ENCODE data around the gene NXPH3.
A peak's percentile ranks its signal among the peaks of the same experiment; 100 is the strongest.
"Not testable (repeated sequence)": the region's sequence is repeated elsewhere in the genome, so short reads cannot be mapped to it uniquely, and the experiment has no call there.

The NXPH3 gene

GRCh38 chr17:49575679-49576087, at the start of gene NXPH3:
TSS of gene NXPH3 (plus strand) at chr17:49575871. CDS start at chr17:49576220, 349 bp downstream.
- peak; percentile 46 for DNase-seq

DNA sequence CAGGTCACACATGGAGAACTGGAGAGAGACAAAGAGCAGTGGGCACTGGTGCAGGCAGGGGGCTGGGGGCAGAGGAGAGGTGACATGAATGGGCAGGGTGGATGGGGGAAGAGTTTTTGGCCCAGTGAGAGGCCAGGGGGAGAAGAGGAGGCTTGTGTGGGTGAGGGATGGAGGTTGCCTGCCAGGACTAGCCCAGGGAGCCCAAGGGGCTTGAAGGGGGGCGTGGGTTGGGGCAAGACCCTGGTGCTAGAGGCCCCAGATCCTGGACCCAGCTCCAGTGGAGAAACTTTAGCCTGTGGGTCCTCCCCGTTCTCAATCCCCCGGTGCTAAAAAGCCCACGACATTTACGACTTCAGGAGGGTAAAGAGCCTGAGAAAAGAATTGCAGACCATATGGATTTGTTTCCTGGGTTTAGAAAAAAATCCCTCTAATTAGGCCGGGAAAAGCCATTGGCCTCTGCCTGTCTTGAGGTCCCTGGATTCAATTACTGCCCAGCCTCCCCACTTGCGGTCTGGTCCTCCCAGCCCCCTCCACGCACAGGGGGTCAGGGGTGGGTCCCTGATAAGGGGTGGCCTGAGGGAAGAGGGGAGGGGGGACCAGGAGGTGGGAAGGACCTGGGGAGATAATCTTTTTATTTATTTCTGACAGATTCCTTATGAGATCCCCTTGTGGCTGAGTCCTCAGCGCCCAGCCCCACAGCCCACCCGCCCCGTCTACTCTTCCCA, 47.6 kb upstream of the NXPH3 start:
- no peak for DNase-seq

DNA sequence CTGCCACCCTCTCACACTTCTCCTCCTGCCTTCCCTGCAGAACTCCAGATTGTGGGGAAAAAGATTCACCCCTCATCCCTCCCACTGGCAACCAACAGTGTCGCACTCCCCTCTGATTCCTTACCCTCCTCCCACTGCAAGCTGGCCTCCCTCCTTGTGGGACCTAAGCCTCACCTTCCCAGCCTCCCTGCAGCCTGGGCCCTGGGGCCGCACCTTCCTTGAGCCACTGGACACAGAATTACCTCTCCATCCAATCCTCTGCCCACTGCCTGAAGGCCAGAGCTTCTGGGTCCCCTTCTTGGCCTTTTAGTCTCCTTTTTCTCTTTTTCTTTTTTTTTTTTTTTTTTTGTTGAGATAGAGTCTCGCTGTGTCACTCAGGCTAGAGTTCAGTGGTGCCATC, 46.7 kb upstream of the NXPH3 start:
- DNase-seq, result no peak

DNA sequence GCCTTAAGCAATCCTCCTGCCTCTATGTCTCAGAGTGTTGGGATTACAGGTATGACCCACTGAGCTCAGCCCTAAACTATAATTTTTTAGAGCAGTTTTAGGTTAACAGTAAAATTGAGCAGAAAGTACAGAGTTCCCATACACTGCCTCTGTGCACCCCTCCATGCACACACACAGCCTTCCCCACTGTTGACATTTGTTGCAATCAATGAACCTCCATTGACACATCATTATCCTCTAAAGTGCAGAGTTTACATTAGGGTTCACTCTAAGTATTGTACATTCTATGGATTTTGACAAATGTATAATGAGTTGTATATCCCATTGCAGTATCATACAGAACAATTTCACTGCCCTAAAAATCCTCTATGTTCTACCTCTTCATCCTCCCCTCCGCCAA, 45.6 kb upstream of the NXPH3 start:
- DNase-seq, result no peak

GRCh38 chr17:49543860-49544259, 31.8 kb upstream of the NXPH3 start:
- DNase-seq, result no peak

DNA sequence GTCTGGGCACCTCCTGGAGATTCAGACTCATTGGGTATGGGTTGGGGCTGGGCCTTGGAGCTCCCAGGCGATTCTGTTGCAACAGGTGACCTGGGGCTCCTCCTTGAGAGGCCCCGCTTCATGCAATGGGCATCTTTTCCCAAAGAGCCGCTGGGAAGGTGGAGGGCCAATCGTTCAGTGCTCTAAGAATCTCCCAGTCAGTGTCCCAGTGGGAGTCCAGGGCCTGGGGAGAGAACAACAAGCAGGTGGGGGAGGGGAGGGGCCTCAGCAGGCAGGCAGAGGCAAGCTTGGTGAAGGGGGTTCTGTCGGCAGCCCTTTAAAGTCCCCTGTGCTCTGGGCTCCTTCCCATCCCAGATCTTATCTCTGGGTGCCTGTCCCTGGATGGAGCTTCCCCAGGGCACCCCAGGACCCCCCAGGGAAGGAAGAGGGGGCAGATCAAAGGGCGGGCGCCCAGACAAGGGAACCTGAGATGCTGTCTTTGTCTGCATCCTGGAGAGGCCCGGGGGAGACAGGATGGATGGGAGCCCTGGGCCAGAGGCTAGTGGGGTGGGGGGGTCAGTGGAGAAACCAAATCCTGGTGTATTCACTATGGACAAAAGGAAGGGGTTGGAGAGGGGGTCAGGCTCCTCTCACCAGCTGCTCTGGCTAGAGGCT, 30.5 kb upstream of the NXPH3 start:
- no peak for DNase-seq

DNA sequence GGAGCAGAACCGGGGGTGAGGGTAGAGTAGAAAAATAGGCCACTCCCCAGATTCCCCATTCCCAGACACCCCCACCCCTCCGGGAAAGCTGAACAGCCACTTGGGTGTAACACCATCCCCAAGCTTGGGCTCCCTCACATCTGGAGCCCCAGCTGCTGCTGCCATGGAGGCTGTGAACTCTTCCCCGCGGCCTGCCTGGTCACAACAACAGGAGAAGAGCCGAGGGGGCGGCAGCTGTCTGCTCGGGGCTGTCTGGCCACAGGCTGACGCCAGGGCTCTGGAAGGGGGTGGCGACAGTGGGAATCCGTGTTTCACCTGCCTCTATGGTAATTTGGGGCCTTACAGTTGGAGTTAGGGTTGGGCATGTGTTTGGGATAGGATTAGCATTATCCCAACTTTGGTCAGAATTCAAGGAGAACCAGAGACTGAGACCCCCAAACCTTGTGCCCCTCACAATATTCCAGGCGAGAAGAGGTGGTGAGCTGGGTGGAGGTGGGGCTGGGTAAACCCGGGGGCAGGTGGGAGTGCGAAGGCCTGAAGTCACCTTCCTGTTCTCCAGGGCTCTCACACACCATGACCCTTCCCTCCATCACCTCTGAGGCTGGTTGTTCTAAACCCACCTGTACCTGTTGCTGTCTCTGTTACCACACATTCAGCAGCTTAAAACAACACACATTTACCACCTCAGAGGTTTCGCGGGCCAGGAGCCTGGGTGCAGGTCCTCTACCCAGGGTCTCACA, 29.7 kb upstream of the NXPH3 start:
- DNase-seq, result no peak

DNA sequence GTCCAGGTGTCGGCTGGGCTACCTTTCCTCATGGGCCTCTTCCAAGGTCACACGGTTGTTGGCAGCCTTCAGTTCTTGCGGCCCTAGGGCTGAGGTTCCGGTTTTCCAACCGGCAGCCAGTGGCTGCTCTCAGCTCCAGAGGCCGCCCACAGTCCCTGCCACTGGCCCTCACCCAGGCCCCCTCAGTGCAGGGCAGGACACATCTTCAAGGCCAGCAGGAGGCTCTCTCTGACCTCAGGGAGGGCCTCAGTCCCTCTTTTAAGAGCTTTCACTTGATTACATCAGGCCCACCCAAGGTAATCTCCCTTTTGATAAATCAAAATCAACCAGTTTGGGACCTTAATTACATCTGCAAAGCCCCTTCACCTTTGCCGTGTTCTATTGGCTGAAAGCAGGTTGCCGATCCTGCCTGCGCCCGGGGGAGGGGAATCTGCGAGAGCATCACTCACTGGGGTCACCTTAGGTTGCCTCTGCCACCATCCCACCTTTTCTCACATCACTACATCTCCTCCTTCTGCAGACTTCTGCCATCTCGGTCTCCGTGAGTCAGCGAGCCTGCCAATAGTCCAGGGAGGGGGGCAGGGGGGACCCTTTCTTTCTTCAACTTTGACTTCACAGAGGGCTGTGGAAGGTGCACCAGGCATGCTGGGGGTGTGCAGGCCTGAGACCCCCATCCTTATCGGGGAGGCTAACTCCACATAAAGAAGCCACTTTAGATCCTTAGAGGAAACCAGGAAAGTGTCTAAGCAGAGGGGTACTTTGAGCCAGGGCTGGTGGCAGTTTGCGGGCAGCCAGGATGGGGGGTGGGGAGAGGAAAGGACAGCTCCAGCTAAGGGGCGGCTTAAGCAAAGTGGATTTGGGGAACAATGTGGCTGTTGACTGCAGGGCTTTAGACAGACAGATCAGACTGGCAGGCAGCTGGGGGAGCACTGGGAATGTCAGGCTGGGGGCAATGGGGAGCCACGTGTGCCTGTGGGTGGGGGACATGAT, 28.8 kb upstream of the NXPH3 start:
- no peak for DNase-seq

GRCh38 chr17:49547566-49547965, 28.1 kb upstream of the NXPH3 start:
- no peak for DNase-seq

DNA sequence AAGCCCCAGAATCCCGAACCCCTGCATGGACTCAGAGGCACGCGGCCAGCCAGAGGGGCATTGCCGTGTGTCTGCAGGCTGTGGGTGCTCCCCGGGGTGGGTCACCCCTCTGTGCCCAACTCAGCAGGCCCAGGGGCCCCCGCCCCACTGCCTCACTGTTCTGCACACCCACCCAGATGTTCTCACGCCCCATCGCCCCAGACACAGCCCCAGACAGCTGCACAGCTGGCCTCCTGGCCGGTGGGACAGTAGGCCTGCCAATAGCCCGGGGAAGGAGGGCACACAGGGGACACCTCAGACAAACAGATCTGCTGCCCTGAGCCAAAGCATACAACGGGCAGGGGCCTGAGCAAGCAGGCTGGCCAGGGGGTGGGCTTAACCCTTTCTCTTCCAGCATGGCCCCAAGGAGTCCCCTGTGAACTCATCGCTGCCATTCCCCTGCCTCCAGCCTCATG, 27.6 kb upstream of the NXPH3 start:
- no peak for DNase-seq

DNA sequence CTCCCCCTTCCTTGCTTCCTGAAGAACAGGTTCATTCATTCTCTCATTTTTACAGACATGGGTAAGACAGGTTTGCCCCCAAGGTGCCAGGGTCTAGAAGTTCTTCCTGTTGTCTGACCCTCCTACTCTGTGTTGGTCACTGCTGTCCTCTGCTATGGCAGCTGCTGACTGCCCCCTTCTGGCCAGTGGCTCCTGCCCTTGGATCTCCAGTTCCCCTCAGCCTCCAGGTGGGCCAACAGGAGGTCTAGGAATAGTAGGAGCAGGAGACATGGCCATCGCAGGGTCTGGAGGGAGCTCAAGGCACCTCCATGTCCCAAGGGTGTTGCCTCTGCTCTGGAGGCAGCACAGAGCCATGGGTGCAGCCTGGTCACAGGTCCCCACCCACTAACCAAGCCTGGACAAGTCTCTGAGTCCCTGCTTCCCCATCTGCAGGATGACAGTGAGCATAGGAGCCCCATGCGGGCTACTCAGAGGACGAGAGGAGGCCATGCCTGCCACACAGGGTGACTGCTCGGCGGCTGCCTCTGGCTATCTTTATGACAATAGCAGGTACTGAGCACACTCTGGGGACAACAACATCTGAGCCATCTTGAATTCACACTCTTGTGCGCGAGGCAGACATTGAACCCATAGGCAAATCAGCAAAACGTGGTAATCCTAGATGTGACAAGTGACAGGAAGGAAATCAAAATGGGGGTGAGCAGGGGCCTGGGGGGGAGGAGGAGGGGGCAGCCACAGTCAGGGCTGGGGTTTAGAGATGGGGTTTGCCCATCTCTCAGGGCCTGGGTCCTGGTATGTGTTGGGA, 27.0 kb upstream of the NXPH3 start:
- DNase-seq, result peak; percentile 3

DNA sequence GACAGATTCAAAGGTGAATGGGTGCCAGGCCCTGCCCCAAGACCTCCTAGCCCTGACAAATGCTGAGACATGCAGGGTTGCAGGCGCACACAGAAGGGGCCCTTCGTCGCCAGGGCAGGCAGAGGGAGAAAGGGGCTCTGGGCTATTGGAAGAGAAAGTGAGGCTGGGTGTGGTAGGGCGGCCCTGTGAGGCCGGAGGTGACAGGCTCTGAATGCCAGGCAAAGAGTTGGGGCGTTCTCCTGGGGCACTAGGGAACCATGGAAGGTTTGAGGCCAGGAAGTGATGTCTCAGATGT, 26.4 kb upstream of the NXPH3 start:
- no peak for DNase-seq

GRCh38 chr17:49549691-49550678, 25.7 kb upstream of the NXPH3 start:
- DNase-seq, result no peak

DNA sequence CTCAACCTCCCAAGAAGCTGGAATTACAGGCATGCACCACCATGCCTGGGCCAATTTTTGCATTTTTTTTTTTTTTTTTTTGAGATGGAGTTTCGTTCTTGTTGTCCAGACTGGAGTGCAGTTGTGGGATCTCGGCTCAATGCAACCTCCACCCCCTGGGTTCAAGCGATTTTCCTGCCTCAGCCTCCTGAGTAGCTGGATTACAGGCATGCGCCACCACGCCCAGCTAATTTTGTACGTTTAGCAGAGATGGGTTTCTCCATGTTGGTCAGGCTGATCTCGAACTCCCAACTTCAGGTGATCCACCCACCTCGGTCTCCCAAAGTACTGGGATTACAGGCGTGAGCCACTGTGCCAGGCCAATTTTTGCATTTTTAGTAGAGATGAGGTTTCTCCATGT, 24.9 kb upstream of the NXPH3 start:
- DNase-seq, result not testable (repeated sequence)

GRCh38 chr17:49551221-49552069, 24.2 kb upstream of the NXPH3 start:
- no peak for DNase-seq

DNA sequence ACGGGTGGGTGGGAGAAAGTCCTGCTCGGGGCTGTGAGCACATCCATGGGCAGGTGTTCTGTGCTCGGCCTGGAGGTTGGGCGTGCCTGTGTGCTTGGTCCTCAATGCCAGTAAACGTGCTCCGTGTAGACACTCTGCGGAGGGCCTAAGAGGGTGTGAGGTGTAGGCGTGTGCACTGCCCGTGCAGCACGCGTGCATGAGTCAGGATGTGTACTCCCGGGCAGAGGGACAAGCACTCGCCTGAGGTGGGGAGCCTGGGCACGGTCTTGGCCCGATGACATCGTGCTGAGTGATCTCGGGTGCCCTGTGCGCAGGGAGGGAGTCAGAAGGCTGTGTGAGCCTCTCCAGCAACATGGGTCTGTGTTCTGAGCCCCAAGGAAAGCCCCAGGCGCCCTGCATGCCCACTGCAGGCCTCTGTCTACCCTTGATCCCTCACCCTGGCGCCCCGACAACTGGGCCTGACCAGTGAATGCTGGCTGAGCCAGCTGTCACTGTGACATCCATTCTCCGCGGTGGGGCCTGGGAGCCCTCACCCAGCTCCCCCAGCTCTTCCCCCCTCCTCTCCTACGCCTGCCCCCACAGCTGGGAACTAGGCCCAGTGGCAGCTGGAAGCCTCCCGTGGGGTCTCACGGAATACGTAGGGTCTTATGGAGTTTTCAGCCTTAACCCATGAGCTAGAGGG, 23.5 kb upstream of the NXPH3 start:
- no peak for DNase-seq

DNA sequence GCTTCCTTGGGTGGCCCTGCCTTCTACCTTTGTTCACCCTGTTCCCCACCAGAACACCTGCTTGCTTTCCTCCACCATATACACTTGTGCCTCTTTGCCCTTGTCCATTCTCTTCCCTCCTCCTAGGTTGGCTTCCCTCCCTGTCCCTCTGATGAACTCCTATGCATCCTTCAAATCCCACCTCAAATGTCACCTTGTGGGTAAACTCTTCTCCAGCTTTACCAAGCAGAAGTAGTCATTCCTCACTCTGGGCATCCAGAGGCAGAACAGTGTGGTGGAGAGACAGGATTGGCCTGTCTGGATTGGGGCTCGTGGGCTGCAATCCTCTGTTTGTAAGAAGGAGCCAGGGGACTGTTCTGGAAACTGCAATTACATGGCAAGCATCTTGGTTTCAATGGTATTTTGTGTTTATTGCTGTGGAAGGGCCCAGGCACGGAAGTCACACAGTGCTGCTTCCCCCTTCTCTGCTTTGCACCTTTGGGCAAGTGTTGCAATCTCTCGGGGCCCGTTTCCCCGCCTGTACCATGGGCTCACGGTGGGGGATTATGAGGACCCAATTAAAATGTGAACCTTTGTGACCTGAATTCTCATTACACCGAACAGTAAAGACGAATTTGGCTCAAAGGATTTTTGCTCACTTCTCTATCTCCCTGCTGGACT, 21.9 kb upstream of the NXPH3 start:
- no peak for DNase-seq

- no peak for DNase-seq
These were observed 20.8 kb upstream of the NXPH3 start for GRCh38 chr17:49554694-49555494.
